Measurements from ENCODE around the gene VAV2.
A peak's percentile ranks its signal among the peaks of the same experiment; 100 is the strongest.

VAV2 gene

GRCh38 chr9:133717113-133718031, 274.8 kb downstream of the VAV2 start:
- no peak for DNase-seq

- DNase-seq = no peak
Measured at GRCh38 chr9:133716564-133717112, 275.5 kb downstream of the VAV2 start.

GRCh38 chr9:133715866-133716563, 276.1 kb downstream of the VAV2 start:
- DNase-seq = peak; percentile 32 to 34

- no peak for DNase-seq
Measured at GRCh38 chr9:133715295-133715865, 276.7 kb downstream of the VAV2 start.

GRCh38 chr9:133714606-133715294, 277.4 kb downstream of the VAV2 start:
- DNase-seq = no peak

GRCh38 chr9:133713960-133714495, 278.1 kb downstream of the VAV2 start:
- DNase-seq = no peak

- DNase-seq = no peak
Measured at GRCh38 chr9:133713150-133713959, 278.8 kb downstream of the VAV2 start.

- DNase-seq = no peak
Measured at GRCh38 chr9:133712221-133713100, 279.7 kb downstream of the VAV2 start.

Measured in stimulated activated CD4-positive, alpha-beta T cell treated with anti-CD3 and anti-CD28 coated beads, Interleukin-2, amount 100 ng/mL, for 24 hours (primary cell).